Measurements from ENCODE around the gene MFNG.

- TF ChIP-seq, protein P1, sequence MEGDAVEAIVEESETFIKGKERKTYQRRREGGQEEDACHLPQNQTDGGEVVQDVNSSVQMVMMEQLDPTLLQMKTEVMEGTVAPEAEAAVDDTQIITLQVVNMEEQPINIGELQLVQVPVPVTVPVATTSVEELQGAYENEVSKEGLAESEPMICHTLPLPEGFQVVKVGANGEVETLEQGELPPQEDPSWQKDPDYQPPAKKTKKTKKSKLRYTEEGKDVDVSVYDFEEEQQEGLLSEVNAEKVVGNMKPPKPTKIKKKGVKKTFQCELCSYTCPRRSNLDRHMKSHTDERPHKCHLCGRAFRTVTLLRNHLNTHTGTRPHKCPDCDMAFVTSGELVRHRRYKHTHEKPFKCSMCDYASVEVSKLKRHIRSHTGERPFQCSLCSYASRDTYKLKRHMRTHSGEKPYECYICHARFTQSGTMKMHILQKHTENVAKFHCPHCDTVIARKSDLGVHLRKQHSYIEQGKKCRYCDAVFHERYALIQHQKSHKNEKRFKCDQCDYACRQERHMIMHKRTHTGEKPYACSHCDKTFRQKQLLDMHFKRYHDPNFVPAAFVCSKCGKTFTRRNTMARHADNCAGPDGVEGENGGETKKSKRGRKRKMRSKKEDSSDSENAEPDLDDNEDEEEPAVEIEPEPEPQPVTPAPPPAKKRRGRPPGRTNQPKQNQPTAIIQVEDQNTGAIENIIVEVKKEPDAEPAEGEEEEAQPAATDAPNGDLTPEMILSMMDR (conservative IDR thresholded peaks at IDR 0.05; ENCODE audit: low read length) = no peak
- TF ChIP-seq EZH2phosphoT487 (IDR thresholded peaks at IDR 0.05; ENCODE audit: borderline replicate concordance, low read depth, low read length) = no peak
These were observed 3.1 kb downstream of the MFNG start for GRCh38 chr22:37483050-37483449.
